Hepatocyte (in vitro differentiated cells): Measurements from ENCODE around the gene POLD2. TPM values are rescaled to one million over a fixed set of nuclear protein-coding genes. Genes with fewer than 3 reads are reported as not detected.

Experiments used
- DNase-seq: peaks from one replicate; pipeline ENCODE4 v3.0.0-alpha.2; 2016; ENCODE audit warnings: low spot score
- H2AFZ ChIP-seq: fragments of 200-600 bp; sonication (generic); 2 replicates; pipeline ENCODE4 v1.6.0; 2016; ENCODE audit warnings: antibody characterized with exemption, mild to moderate bottlenecking
- H3K27ac ChIP-seq: fragments of 200-600 bp; sonication (generic); 2 replicates; pipeline ENCODE4 v1.5.1; 2016; ENCODE audit warnings: mild to moderate bottlenecking
- H3K27me3 ChIP-seq: fragments of 200-600 bp; sonication (generic); 2 replicates; pipeline ENCODE4 v1.6.1; 2016
- H3K36me3 ChIP-seq: fragments of 200-600 bp; sonication (generic); replicated peaks from 2 replicates; pipeline ENCODE4 v1.5.1; 2016; ENCODE audit warnings: low read depth; ENCODE audit not compliant: insufficient read depth
- H3K4me1 ChIP-seq: fragments of 200-600 bp; sonication (generic); 2 replicates; pipeline ENCODE4 v1.5.1; 2016; ENCODE audit warnings: mild to moderate bottlenecking, moderate library complexity; ENCODE audit not compliant: insufficient read depth
- H3K4me2 ChIP-seq: fragments of 200-600 bp; sonication (generic); 2 replicates; pipeline ENCODE4 v1.6.0; 2016
- H3K4me3 ChIP-seq: fragments of 200-600 bp; sonication (generic); 2 replicates; pipeline ENCODE4 v1.5.1; 2016; ENCODE audit warnings: mild to moderate bottlenecking
- H3K79me2 ChIP-seq: fragments of 200-600 bp; sonication (generic); 2 replicates; pipeline ENCODE4 v1.6.0; 2017; ENCODE audit warnings: mild to moderate bottlenecking
- H3K9me2 ChIP-seq: fragments of 200-600 bp; sonication (generic); replicated peaks from 2 replicates; pipeline ENCODE4 v1.6.0; 2017; ENCODE audit warnings: mild to moderate bottlenecking; ENCODE audit not compliant: insufficient read depth
- H3K9me3 ChIP-seq: fragments of 200-600 bp; sonication (generic); 2 replicates; pipeline ENCODE4 v1.5.1; 2016; ENCODE audit warnings: low read depth, mild to moderate bottlenecking
- H4K20me1 ChIP-seq: fragments of 200-600 bp; sonication (generic); 2 replicates; pipeline ENCODE4 v1.6.0; 2016; ENCODE audit warnings: mild to moderate bottlenecking; ENCODE audit not compliant: insufficient read depth, poor library complexity, severe bottlenecking
- CTCF ChIP-seq: fragments of 200-600 bp; sonication (generic); IDR thresholded peaks from 2 replicates; pipeline ENCODE4 v1.5.1; 2016; ENCODE audit warnings: antibody characterized with exemption, mild to moderate bottlenecking; ENCODE audit not compliant: poor library complexity
- EZH2 ChIP-seq: fragments of 200-600 bp; sonication (generic); IDR thresholded peaks from 2 replicates; pipeline ENCODE4 v1.6.1; 2016; ENCODE audit warnings: antibody characterized with exemption, mild to moderate bottlenecking, borderline replicate concordance
- EZH2phosphoT487 ChIP-seq: fragments of 200-600 bp; sonication (generic); IDR thresholded peaks from one replicate; pipeline ENCODE4 v1.6.1; 2018; ENCODE audit warnings: antibody characterized with exemption, mild to moderate bottlenecking, low read depth, moderate library complexity; ENCODE audit not compliant: unreplicated experiment, severe bottlenecking
- WGBS: methylation state at CpG from one replicate; pipeline ENCODE4 v1.1.6; 2016; ENCODE audit warnings: low lambda C conversion rate; ENCODE audit errors: missing lambda C conversion rate; 5-methylcytosine and 5-hydroxymethylcytosine counted together
- polyA plus RNA-seq: library from polyadenylated mRNA; unstranded; fragments of >200 nt; fragmentation: Nextera tagmentation; extraction: Ambion mirVana; gene quantifications from 2 replicates; pipeline ENCODE4 v1.2.1, GENCODE V29; 2016
- total RNA-seq: library from RNA; depleted of rRNA; stranded (reverse); fragments of >200 nt; gene quantifications from 2 replicates; pipeline ENCODE4 v1.2.3, GENCODE V29; 2014

POLD2 gene
- total and polyA plus RNA-seq, 2 experiments from 2014 or later = 59.9 to 110 TPM

GRCh38 chr7:44110719-44111635 lies 12.4 kb downstream of the POLD2 start:
- no peaks in the 10 kb centered on the region for H3K9me2 ChIP-seq
- DNase-seq = no peak
- H3K27ac ChIP-seq = no peak overlapping the region
- 87% methylated on average over 24 of the region's 27 CpGs for WGBS
- TF ChIP-seq EZH2 (no peak), EZH2phosphoT487 (no peak), CTCF (no peak)
- H3K36me3 ChIP-seq = no peaks in the 10 kb centered on the region
- H3K4me1 ChIP-seq = no peaks in the 10 kb centered on the region
- H2AFZ ChIP-seq = no peak overlapping the region
- no peak overlapping the region for H3K4me3 ChIP-seq
- H3K27me3 ChIP-seq = no peaks in the 10 kb centered on the region
- no peaks in the 10 kb centered on the region for H3K9me3 ChIP-seq
- H3K79me2 ChIP-seq = no peaks in the 10 kb centered on the region
- no peaks in the 10 kb centered on the region for H4K20me1 ChIP-seq
- no peak overlapping the region for H3K4me2 ChIP-seq

- Histone ChIP-seq H3K9me2 (no peaks in the 10 kb centered on the region), H3K27me3 (peaks cover 2% of the 10 kb centered on the region), H3K9me3 (no peaks in the 10 kb centered on the region), H3K36me3 (no peaks in the 10 kb centered on the region), H3K27ac (no peak overlapping the region), H3K4me2 (no peak overlapping the region), H4K20me1 (no peaks in the 10 kb centered on the region), H3K4me3 (no peak overlapping the region), H2AFZ (no peak overlapping the region), H3K4me1 (peaks cover 9% of the 10 kb centered on the region), H3K79me2 (peaks cover 5% of the 10 kb centered on the region)
- TF ChIP-seq CTCF (no peak), EZH2 (no peak)
- no peak for DNase-seq
- 93% methylated on average over 18 of the region's 18 CpGs for WGBS
Measured at GRCh38 chr7:44109991-44110390, 13.4 kb downstream of the POLD2 start.

GRCh38 chr7:44108768-44109750 lies 14.3 kb downstream of the POLD2 start:
- peaks cover 14% of the 10 kb centered on the region for H3K4me1 ChIP-seq
- no peak overlapping the region for H3K4me2 ChIP-seq
- peaks cover 5% of the 10 kb centered on the region for H3K79me2 ChIP-seq
- H3K27me3 ChIP-seq = peaks cover 8% of the 10 kb centered on the region
- H4K20me1 ChIP-seq = no peaks in the 10 kb centered on the region
- no peak for DNase-seq
- TF ChIP-seq CTCF (no peak), EZH2phosphoT487 (no peak), EZH2 (no peak)
- H3K27ac ChIP-seq = no peak overlapping the region
- no peak overlapping the region for H3K4me3 ChIP-seq
- WGBS = 88% methylated on average over 18 of the region's 21 CpGs
- no peaks in the 10 kb centered on the region for H3K36me3 ChIP-seq
- H2AFZ ChIP-seq = no peak overlapping the region
- no peaks in the 10 kb centered on the region for H3K9me2 ChIP-seq
- no peaks in the 10 kb centered on the region for H3K9me3 ChIP-seq
